NT2/D1 (cell line): ENCODE measurements around the gene SART3.
"Not testable (repeated sequence)": the region's sequence is repeated elsewhere in the genome, so short reads cannot be mapped to it uniquely, and the experiment has no call there.

Experiments
- DNase-seq: peaks from one replicate; pipeline ENCODE4 v3.0.0-alpha.2; 2011; ENCODE audit warnings: low read depth, low spot score
- H3K27me3 ChIP-seq: 2 replicates; pipeline ENCODE4 v1.6.0; 2011; ENCODE audit warnings: mild to moderate bottlenecking; ENCODE audit not compliant: insufficient read length, insufficient read depth
- H3K36me3 ChIP-seq: 2 replicates; pipeline ENCODE4 v1.6.1; 2011; ENCODE audit warnings: mild to moderate bottlenecking, low read length, mixed read lengths; ENCODE audit not compliant: insufficient read depth, insufficient read length
- H3K4me1 ChIP-seq: 2 replicates; pipeline ENCODE4 v1.5.1; 2011; ENCODE audit not compliant: insufficient read depth, insufficient read length
- H3K4me3 ChIP-seq: 2 replicates; pipeline ENCODE4 v1.5.1; 2011; ENCODE audit warnings: low read depth; ENCODE audit not compliant: insufficient read length
- H3K9ac ChIP-seq: 2 replicates; pipeline ENCODE4 v1.6.0; 2011; ENCODE audit warnings: low read depth; ENCODE audit not compliant: insufficient read length
- H3K9me3 ChIP-seq: 2 replicates; pipeline ENCODE4 v1.5.1; 2011; ENCODE audit warnings: mild to moderate bottlenecking, low read length; ENCODE audit not compliant: insufficient read depth
- SUZ12 ChIP-seq: IDR thresholded peaks from 2 replicates; pipeline ENCODE4 v1.6.1; 2011; ENCODE audit not compliant: insufficient read length, insufficient read depth; ENCODE audit errors: extremely low read depth
- YY1 ChIP-seq: IDR thresholded peaks from 2 replicates; pipeline ENCODE4 v1.6.1; 2011; ENCODE audit not compliant: insufficient read length, insufficient read depth
- ZNF274 ChIP-seq: IDR thresholded peaks from 2 replicates; pipeline ENCODE4 v1.6.1; 2011; ENCODE audit warnings: mild to moderate bottlenecking, low read depth, low read length

The SART3 gene

DNA sequence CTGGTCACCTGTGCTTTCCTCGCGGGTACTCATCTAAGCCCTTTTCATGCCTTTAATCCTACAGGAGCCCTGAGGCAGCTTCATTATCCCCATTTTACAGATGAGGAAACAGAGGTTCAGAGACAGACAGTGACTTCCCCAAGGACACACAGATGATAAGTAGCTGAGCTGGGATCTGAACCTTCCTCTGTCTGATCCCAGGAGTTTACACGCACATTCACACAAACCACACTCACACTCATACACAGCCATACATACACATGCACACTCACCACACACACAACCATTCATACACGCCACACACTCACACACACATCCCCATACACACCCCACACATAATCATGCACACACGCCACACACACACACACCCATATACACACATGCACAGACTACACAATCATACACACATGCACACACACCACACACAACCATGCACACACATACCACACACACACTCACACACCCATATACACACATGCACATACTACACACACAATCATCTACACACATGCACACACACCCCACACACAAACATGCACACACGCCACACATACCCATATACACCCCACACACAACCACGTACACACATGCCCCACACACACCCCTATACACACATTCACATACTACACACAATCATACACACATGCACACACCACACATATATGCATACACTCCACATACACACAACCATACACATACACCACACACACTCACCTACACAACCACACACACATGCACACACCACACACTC is 34.2 kb upstream of the SART3 start:
- TF ChIP-seq SUZ12, result no peak
- TF ChIP-seq ZNF274, result no peak
- TF ChIP-seq YY1, result no peak
- H3K36me3 ChIP-seq, result no peaks in the 10 kb centered on the region
- peaks cover 8% of the 10 kb centered on the region for H3K4me1 ChIP-seq
- H3K9ac ChIP-seq, result no peak overlapping the region
- H3K4me3 ChIP-seq, result no peak overlapping the region
- DNase-seq, result no peak
- no peaks in the 10 kb centered on the region for H3K27me3 ChIP-seq
- H3K9me3 ChIP-seq, result no peaks in the 10 kb centered on the region

DNA sequence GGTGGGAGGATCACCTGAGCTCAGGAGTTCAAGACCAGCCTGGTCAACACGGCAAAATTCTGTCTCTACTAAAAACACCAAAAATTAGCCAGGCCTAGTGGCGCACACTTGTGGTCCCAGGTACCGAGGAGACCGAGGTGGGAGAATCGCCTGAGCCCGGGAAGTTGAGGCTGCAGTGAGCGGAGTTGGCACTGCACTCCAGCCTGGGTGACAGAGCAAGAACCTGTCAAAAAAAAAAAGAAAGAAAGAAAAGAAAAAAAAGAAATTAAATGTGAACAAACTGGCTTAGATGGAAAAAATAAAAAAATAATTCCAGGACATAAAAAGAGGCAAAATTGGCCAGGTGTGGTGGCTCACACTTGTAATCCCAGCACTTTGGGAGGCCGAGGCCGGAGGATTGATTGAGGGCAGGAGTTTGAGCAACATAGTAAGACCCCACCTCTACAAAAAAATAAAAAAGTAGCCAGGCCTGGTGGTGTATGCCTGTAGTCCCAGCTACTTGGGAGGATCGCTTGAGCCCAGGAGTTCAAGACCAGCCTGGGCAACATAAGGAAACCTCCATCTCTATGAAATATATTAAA is 33.4 kb upstream of the SART3 start:
- no peaks in the 10 kb centered on the region for H3K9me3 ChIP-seq
- no peaks in the 10 kb centered on the region for H3K36me3 ChIP-seq
- no peak for TF ChIP-seq YY1
- no peak for TF ChIP-seq ZNF274
- TF ChIP-seq SUZ12, result no peak
- H3K27me3 ChIP-seq, result no peaks in the 10 kb centered on the region
- no peak overlapping the region for H3K9ac ChIP-seq
- DNase-seq, result no peak
- peaks cover 12% of the 10 kb centered on the region for H3K4me1 ChIP-seq
- H3K4me3 ChIP-seq, result no peak overlapping the region

DNA sequence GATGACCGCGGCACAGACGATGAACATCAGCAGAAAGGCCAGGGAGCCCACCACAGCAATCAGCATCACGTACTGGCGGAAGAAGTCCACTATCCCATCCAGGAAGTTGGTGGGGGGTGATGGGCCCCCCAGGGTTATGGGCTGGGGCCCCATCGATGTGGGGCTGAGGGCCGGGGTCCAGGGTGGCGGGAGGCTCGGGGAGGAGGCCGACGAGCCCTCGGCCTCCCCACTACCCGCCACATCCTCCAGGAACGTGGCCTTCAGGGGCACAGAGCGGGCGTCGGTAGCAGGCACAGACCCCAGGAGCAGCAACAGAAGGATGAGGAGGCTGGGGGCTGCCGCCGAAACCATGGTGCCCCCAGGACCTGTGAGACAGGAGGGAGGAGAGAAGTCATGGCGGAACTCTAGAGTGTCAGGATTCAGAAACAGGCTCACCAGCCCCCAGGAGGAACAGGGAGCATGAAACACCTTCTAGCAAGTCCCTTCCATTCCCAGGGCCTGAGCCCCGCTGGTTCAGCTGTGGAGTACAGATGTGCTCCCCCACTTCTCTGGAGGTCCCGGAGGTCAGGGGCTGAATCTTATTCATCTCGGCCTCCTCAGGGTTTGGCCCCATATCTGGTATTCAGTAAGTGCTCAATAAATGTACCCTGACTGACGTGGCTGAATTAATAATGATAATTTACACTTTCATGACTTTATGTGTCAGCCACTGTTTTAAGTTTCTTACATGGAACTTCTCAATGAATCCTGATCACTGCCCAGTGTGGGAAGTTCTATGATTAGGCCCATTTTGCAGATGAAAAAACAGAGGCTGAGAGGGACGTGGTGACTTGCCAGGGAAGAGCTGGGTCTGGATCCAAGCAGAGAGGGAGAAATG is 31.3 kb upstream of the SART3 start:
- Histone ChIP-seq H3K36me3 (no peaks in the 10 kb centered on the region), H3K9ac (no peak overlapping the region), H3K9me3 (no peaks in the 10 kb centered on the region), H3K27me3 (no peaks in the 10 kb centered on the region), H3K4me1 (peaks cover 23% of the 10 kb centered on the region), H3K4me3 (no peak overlapping the region)
- TF ChIP-seq YY1 (no peak), SUZ12 (no peak), ZNF274 (no peak)
- no peak for DNase-seq

- H3K9ac ChIP-seq, result no peak overlapping the region
- no peaks in the 10 kb centered on the region for H3K27me3 ChIP-seq
- no peaks in the 10 kb centered on the region for H3K9me3 ChIP-seq
- no peak overlapping the region for H3K4me3 ChIP-seq
- no peaks in the 10 kb centered on the region for H3K36me3 ChIP-seq
- peaks cover 19% of the 10 kb centered on the region for H3K4me1 ChIP-seq
- no peak for DNase-seq
- no peak for TF ChIP-seq SUZ12
- no peak for TF ChIP-seq YY1
- no peak for TF ChIP-seq ZNF274
These were observed 30.5 kb upstream of the SART3 start for GRCh38 chr12:108591267-108591980.

DNA sequence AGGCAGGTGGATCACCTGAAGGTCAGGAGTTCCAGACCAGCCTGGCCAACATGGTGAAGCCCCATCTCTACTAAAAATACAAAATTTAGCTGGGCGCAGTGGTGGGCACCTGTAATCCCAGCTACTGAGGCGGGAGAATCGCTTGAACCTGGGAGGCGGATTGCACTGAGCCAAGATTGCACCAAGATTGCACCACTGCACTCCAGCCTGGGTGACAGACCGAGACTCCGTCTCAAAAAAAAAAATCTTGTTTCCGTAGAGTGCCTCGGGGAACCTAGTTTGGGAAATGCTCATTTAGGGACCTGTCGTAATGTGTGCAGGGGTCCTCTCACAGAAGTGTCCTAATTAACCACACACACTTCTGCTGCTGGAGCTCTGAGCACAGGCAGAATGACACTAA is 29.5 kb upstream of the SART3 start:
- H3K27me3 ChIP-seq, H3K36me3 ChIP-seq, H3K9me3 ChIP-seq, DNase-seq, H3K4me3 ChIP-seq, H3K9ac ChIP-seq: not testable (repeated sequence)
- H3K4me1 ChIP-seq, result peaks cover 19% of the 10 kb centered on the region

GRCh38 chr12:108589840-108590229 is 28.9 kb upstream of the SART3 start:
- H3K36me3 ChIP-seq, result no peaks in the 10 kb centered on the region
- no peak overlapping the region for H3K4me3 ChIP-seq
- TF ChIP-seq SUZ12 (no peak), ZNF274 (no peak), YY1 (no peak)
- no peaks in the 10 kb centered on the region for H3K9me3 ChIP-seq
- no peaks in the 10 kb centered on the region for H3K27me3 ChIP-seq
- peak overlapping the region; percentile 52 for H3K9ac ChIP-seq
- DNase-seq, result no peak
- H3K4me1 ChIP-seq, result peaks cover 19% of the 10 kb centered on the region
